CD4-positive, alpha-beta T cell treated with Interleukin-21 for 1 hour (primary cell): ENCODE results near the gene TBCB.
"Not testable (repeated sequence)": the region's sequence is repeated elsewhere in the genome, so short reads cannot be mapped to it uniquely, and the experiment has no call there.

Source experiments
- DNase-seq: peaks from one replicate; pipeline ENCODE4 v3.0.0-alpha.2; 2020

The TBCB gene

GRCh38 chr19:36136964-36137686 lies 21.9 kb downstream of the TBCB start:
- DNase-seq, result no peak

DNA sequence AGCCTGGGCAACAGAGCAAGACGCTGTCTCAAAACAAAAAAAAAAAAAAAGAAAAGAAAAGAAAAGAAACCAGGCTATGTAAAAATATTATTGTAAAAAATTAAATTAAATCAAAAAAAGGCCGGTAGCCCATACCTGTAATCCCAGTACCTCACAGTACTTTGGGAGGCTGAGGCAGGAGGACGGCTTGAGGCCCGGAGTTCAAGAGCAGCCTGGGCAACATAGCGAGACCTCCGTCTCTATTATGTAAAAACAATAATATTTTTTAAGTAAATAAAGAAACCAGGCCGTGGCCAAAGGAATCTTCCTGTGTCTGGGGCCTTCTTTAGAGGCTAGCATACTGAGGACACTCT lies 23.8 kb downstream of the TBCB start:
- no peak for DNase-seq

DNA sequence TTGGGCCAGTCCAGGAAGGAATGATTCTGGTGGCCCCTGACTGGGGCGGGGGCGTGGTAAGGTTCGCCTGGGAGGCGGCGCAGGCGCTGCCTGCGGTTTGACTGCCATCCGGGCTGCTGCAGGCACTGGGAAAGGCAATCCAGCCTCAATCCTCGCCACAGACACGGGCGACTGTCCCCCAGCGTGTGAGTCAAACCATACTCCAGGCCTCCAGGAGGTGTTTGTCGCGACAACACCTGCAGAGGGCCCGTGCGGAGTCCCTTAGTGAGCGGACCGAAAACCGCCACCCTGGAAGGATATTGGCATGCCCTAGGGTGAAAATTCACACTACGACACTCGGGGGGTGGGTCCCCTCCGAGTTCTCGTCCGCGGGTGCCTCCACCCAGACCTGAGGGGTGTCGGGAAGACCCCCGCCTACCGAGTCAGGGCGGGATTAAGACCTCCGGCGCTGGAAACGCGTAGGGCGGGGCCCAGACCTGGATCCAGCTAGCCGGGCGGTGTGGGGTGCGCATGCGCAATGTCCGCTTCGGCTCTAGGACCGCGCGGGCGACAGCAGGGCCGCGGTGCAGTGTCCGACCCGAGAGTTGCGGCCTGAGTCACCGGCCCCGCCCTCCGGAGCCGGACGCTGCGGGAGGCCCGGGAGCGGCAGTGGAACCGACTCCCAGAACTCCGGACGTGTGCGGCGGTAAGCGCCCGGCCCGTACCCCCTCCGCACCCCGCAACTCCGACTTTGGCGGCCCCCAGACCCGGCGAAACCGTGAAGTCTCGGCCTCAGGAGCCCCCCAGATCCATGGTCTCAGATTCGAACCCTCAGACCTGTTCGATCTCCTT lies 24.4 kb downstream of the TBCB start, which contains the start of gene CAPNS1:
CAPNS1 (plus strand) TSS at position 594 of the 831 bp plus-strand sequence. CDS start 946 bp downstream, outside the sequence.
- DNase-seq, result peak; percentile 93

DNA sequence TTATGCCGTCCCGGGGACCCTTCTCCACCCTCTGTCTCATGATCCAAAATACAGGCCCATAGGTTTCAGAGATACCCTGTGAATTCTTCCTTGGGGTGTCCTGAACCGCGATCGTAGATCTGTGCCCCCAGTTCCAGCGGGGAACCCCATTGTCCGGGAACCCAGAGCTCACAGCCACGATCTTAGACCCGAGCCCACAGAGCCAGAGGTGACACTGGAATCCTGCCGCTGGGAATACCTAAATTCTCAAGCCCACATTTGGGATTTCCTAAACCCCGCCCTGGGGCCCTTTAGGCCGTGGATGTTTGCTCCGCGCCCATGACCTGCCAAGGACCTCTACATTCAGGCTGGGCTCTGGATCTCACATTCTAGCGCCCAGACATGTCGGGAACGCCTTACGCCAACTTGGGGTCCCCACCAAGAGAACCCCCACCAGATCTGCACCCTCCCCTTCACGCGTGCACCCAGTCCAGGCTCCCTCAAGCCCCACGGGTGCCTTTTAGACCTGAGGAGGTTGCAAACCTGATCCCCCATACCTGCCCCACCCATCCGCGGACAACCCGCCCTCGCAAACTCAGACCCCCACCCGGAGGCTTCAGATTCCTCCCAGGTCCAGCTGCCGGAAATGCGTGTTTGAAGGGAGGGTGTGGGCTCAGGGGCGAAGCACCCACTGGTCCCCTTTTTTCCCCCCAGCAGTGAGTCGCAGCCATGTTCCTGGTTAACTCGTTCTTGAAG lies 25.2 kb downstream of the TBCB start:
- no peak for DNase-seq

- DNase-seq, result peak; percentile 94
Measured at GRCh38 chr19:36141039-36141927, 26.0 kb downstream of the TBCB start.

GRCh38 chr19:36142046-36142445 lies 26.8 kb downstream of the TBCB start:
- DNase-seq, result no peak

GRCh38 chr19:36142496-36142895 lies 27.2 kb downstream of the TBCB start:
- no peak for DNase-seq

- DNase-seq, result no peak
Measured at GRCh38 chr19:36144624-36145023, 29.4 kb downstream of the TBCB start.

DNA sequence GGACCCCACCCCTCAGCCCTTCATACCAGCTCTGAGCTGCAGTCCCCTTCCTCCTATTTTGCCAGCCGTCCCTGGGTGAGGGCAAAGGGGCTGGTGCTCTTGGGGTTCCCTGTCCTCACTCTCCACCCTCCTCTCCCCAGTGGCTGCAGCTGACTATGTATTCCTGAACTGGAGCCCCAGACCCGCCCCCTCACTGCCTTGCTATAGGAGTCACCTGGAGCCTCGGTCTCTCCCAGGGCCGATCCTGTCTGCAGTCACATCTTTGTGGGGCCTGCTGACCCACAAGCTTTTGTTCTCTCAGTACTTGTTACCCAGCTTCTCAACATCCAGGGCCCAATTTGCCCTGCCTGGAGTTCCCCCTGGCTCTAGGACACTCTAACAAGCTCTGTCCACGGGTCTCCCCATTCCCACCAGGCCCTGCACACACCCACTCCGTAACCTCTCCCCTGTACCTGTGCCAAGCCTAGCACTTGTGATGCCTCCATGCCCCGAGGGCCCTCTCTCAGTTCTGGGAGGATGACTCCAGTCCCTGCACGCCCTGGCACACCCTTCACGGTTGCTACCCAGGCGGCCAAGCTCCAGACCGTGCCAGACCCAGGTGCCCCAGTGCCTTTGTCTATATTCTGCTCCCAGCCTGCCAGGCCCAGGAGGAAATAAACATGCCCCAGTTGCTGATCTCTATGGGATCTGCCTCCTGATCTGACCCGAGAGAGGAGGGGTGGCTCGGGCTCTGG lies 34.6 kb downstream of the TBCB start:
- DNase-seq, result no peak

GRCh38 chr19:36150586-36150985 lies 35.3 kb downstream of the TBCB start:
- no peak for DNase-seq

DNA sequence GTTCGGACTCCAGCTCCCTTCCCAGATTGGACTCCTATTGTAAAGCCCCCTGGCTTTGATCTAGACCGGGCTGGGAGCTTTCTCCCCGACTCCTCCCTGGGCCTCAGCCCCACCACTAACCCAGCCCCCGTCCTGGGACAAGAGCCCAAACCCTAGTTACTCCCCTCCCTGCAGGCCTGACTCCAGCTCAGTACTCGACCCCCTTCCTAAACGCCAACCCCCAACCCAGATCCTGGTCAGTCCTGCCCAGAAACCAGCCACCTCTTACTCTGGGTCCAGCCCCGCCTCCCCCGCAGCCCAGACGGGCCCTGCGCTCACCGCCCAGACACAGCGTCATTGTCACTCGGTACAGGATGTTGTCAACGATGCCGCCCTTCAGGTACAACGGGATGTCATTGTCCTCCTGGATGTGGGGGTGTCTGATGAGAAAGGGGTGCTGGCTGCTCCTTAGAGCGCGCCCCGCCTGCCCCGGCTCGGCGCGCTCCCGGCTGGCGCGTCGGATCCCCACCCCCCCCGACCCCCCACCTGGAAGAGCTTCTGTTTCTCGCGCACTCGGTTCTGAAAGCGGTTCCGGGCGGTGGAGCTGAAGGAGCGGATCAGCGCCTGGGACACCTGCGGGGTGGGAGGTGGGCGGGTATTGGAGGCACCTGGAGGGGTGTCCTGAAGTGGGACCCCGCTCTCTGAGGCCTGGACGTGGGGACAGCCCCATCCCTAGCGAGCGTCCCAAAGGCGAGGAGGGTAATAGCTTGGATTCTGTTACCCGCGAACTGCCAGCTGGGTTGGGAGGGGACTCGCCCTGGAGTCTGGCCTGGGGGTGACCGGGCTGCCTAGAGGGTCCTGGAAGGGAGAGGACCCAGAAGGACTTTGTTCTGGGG lies 36.1 kb downstream of the TBCB start:
- no peak for DNase-seq

DNA sequence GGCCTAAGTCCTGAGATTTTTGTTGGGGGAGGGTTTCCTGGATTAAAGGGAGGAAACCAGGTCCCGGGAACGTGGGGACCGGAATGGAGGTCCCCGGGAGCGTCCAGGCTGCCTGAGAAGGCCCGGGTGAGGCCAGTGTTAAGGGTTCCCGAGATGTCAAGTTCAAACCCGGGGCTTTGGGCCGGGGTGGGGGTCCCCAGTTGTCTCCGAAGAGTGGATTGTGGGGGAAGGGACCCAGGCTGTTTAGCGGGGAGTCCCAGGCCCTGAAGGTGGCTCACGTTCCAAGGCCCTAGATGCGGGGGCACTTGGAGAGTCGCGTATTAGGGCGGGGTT lies 36.7 kb downstream of the TBCB start:
- DNase-seq, result no peak

- DNase-seq, result no peak
Measured at GRCh38 chr19:36152352-36153091, 37.3 kb downstream of the TBCB start, which contains the start of gene COX7A1. TSS of gene COX7A1 (minus strand) at chr19:36152447. CDS start at chr19:36152407, 40 bp downstream.

GRCh38 chr19:36153126-36153525 lies 37.9 kb downstream of the TBCB start:
- no peak for DNase-seq

- no peak for DNase-seq
Measured at GRCh38 chr19:36160821-36161596, 45.7 kb downstream of the TBCB start.

GRCh38 chr19:36163813-36164212 lies 48.5 kb downstream of the TBCB start:
- no peak for DNase-seq

GRCh38 chr19:36169084-36169760 lies 54.0 kb downstream of the TBCB start:
- no peak for DNase-seq

- DNase-seq, result no peak
Measured at GRCh38 chr19:36172852-36173251, 57.6 kb downstream of the TBCB start.

DNA sequence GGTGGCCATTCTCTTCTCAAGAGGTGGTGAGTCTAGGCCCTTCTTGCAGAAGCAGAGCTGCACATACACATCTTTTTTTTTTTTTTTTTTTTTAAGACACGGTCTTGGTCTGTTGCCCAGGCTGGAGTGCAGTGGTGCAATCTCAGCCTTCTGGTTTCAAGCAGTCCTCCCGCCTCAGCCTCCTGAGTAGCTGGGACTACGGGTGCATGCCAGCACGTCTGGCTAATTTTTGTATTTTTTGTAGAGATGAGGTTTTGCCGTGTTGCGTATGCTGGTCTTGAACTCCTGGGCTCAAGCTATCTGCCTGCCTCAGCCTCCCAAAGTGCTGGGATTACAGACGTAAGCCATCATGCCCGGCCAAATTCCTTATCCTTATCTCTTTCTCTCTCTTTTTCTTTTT lies 58.6 kb downstream of the TBCB start:
- DNase-seq, result not testable (repeated sequence)
